Measurements from ENCODE around the gene TUBG1.

DNA sequence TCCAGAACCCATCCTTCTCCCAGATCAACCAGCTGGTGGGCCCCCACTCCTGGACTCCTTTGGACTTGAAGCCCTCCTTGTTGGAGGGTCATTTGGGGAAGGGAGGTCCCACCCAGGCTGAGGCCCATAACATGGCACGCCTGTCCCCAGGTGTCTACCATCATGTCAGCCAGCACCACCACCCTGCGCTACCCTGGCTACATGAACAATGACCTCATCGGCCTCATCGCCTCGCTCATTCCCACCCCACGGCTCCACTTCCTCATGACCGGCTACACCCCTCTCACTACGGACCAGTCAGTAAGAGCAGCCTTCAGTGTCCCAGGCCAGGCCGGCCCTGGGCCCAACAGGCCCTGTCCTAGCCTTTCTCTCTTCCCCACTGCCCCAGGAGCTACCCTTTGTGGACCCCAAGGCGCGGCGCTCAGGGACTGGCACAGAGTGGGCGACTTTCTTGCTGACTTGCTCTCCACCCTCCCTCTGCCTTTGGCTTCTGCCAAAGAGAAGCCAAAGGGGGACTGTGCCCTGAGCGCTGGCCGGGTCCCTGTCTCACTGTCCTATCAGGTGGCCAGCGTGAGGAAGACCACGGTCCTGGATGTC lies 4.3 kb downstream of the TUBG1 start:
- TF ChIP-seq MXI1 (IDR thresholded peaks at IDR 0.05; ENCODE audit: borderline replicate concordance, low read depth, low read length): no peak
- TF ChIP-seq RAD21 (IDR thresholded peaks at IDR 0.05; ENCODE audit: low read length): no peak
- TF ChIP-seq, protein P1, sequence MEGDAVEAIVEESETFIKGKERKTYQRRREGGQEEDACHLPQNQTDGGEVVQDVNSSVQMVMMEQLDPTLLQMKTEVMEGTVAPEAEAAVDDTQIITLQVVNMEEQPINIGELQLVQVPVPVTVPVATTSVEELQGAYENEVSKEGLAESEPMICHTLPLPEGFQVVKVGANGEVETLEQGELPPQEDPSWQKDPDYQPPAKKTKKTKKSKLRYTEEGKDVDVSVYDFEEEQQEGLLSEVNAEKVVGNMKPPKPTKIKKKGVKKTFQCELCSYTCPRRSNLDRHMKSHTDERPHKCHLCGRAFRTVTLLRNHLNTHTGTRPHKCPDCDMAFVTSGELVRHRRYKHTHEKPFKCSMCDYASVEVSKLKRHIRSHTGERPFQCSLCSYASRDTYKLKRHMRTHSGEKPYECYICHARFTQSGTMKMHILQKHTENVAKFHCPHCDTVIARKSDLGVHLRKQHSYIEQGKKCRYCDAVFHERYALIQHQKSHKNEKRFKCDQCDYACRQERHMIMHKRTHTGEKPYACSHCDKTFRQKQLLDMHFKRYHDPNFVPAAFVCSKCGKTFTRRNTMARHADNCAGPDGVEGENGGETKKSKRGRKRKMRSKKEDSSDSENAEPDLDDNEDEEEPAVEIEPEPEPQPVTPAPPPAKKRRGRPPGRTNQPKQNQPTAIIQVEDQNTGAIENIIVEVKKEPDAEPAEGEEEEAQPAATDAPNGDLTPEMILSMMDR (conservative IDR thresholded peaks at IDR 0.05; ENCODE audit: low read depth, low read length): no peak
- no peak for TF ChIP-seq ELK1 (IDR thresholded peaks at IDR 0.05; ENCODE audit: borderline replicate concordance, low read depth, low read length)
- no peak for TF ChIP-seq SMC3 (IDR thresholded peaks at IDR 0.05; ENCODE audit: low read depth, low read length)
- TF ChIP-seq POLR2A (IDR thresholded peaks at IDR 0.05; ENCODE audit: low read depth, low read length): no peak
- TF ChIP-seq RFX5 (IDR thresholded peaks at IDR 0.05; ENCODE audit: low read depth, low read length): no peak
- TF ChIP-seq, protein P2, sequence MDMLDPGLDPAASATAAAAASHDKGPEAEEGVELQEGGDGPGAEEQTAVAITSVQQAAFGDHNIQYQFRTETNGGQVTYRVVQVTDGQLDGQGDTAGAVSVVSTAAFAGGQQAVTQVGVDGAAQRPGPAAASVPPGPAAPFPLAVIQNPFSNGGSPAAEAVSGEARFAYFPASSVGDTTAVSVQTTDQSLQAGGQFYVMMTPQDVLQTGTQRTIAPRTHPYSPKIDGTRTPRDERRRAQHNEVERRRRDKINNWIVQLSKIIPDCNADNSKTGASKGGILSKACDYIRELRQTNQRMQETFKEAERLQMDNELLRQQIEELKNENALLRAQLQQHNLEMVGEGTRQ (IDR thresholded peaks at IDR 0.05; ENCODE audit: low read depth, low read length): no peak
